K562 (cell line): Measurements from ENCODE around the gene SKIL. TPM values are rescaled to one million over a fixed set of nuclear protein-coding genes. Genes with fewer than 3 reads are reported as not detected.

Experiments
- BHLHE40 ChIP-seq: IDR thresholded peaks from 2 replicates; pipeline ENCODE4 v1.6.1; 2011; ENCODE audit warnings: low read length, improper control_type of control experiment
- CREB1 ChIP-seq, 2 experiments: sonication (generic) in 1 of 2; formaldehyde crosslinking in 1 of 2; IDR thresholded peaks; 2 replicates each; pipeline versions ENCODE4 v1.6.1 to v1.8.0; 2012 to 2022; ENCODE audit warnings: inconsistent platforms in 1 of 2, mild to moderate bottlenecking in 1 of 2, missing genetic modification reagents in 1 of 2, moderate library complexity in 1 of 2
- ERF ChIP-seq: fragments of 450-650 bp; formaldehyde crosslinking; IDR thresholded peaks from 2 replicates; pipeline ENCODE4 v1.4.0; 2020; ENCODE audit warnings: mild to moderate bottlenecking, mixed read lengths
- HLTF ChIP-seq: fragments of 450-650 bp; IDR thresholded peaks from 2 replicates; pipeline ENCODE4 v1.6.1; 2016
- JUND ChIP-seq, 2 experiments: IDR thresholded peaks; 2 replicates in 1 of 2; 3 replicates in 1 of 2; pipeline ENCODE4 v1.6.1; 2011; ENCODE audit warnings: borderline replicate concordance in 2 of 2, low read depth in 2 of 2, low read length in 2 of 2, improper control_type of control experiment in 1 of 2, missing biosample characterization in 1 of 2, missing genetic modification characterization in 1 of 2, missing genetic modification reagents in 1 of 2
- MBD2 ChIP-seq: sonication (generic); IDR thresholded peaks from 2 replicates; pipeline ENCODE4 v1.6.1; 2016; ENCODE audit warnings: low read depth, borderline replicate concordance
- POLR2G ChIP-seq: fragments of 200-400 bp; formaldehyde crosslinking; IDR thresholded peaks from 2 replicates; pipeline ENCODE4 v1.6.1; 2017; ENCODE audit warnings: low read depth, mild to moderate bottlenecking, antibody characterized with exemption, low read length, moderate library complexity
- RBM25 ChIP-seq: fragments of 200-400 bp; formaldehyde crosslinking; IDR thresholded peaks from 2 replicates; pipeline ENCODE4 v1.6.1; 2018; ENCODE audit warnings: low read length, low read depth, moderate library complexity; ENCODE audit not compliant: severe bottlenecking
- TBL1XR1 ChIP-seq, 2 experiments: IDR thresholded peaks; 2 replicates each; pipeline ENCODE4 v1.6.1; 2012; ENCODE audit warnings: improper control_type of control experiment in 2 of 2, low read length in 2 of 2, mild to moderate bottlenecking in 1 of 2
- ZFX ChIP-seq: sonication (generic); formaldehyde crosslinking; IDR thresholded peaks from 2 replicates; pipeline ENCODE4 v1.8.0; 2022; ENCODE audit warnings: mild to moderate bottlenecking, missing genetic modification reagents, moderate library complexity
- ZNF3 ChIP-seq: fragments of 250-450 bp; sonication (Bioruptor Pico); IDR thresholded peaks from 2 replicates; pipeline ENCODE4 v1.5.0; 2021; ENCODE audit warnings: mild to moderate bottlenecking, moderate library complexity
- ZNF551 ChIP-seq: fragments of 250-450 bp; sonication (Bioruptor Pico); IDR thresholded peaks from 2 replicates; pipeline ENCODE4 v1.5.0; 2021; ENCODE audit warnings: mild to moderate bottlenecking, moderate library complexity
- polyA plus RNA-seq, 8 experiments: library from polyadenylated mRNA; depleted of rRNA in 4 of 8; stranded (reverse) in 5 of 8; unstranded in 3 of 8; fragments of >200 nt; fragmentation: Nextera tagmentation in 2 of 8; fragmentation: Illumina TruSeq in 1 of 8; extraction: Ambion mirVana in 2 of 8; extraction: Trizol in 1 of 8; gene quantifications; 2 replicates each; pipeline versions ENCODE4 v1.2.1 to v1.2.3, GENCODE V29; 2011 to 2014; ENCODE audit warnings: inconsistent platforms in 1 of 8, missing spikeins in 1 of 8
- total RNA-seq, 7 experiments: library from RNA; depleted of rRNA in 6 of 7; stranded (reverse); fragments of >200 nt in 6 of 7; fragmentation: Illumina TruSeq in 2 of 7; extraction: Trizol in 2 of 7; gene quantifications; 2 replicates each; pipeline versions ENCODE4 v1.2.1 to v1.2.3, GENCODE V29; 2011 to 2021; ENCODE audit warnings: low replicate concordance in 1 of 7
- TF ChIP-seq, protein P1 (sequence below), 2 experiments: IDR thresholded peaks; 2 replicates each; pipeline ENCODE4 v1.6.1; 2011; ENCODE audit warnings: borderline replicate concordance in 1 of 2, control low read depth in 1 of 2, low read depth in 1 of 2, low read length in 1 of 2, mild to moderate bottlenecking in 1 of 2, mixed read lengths in 1 of 2, moderate library complexity in 1 of 2; ENCODE audit not compliant: insufficient read depth in 1 of 2, insufficient read length in 1 of 2, poor library complexity in 1 of 2, severe bottlenecking in 1 of 2; ENCODE audit errors: extremely low read depth in 1 of 2
- TF ChIP-seq, protein P2 (sequence below), 2 experiments: IDR thresholded peaks; 2 replicates each; pipeline ENCODE4 v1.6.1; 2012; ENCODE audit warnings: improper control_type of control experiment in 2 of 2, low read depth in 2 of 2, low read length in 2 of 2, borderline replicate concordance in 1 of 2
- TF ChIP-seq, protein P3 (sequence below), 2 experiments: fragments of 450-650 bp; IDR thresholded peaks; 2 replicates each; pipeline ENCODE4 v1.6.1; 2016
- TF ChIP-seq, protein P4 (sequence below): conservative IDR thresholded peaks from 2 replicates; pipeline ENCODE4 v1.6.1; 2011; ENCODE audit warnings: low read depth, mild to moderate bottlenecking, low read length; ENCODE audit not compliant: control insufficient read depth
- TF ChIP-seq, protein P5 (sequence below): sonication (generic); formaldehyde crosslinking; IDR thresholded peaks from 2 replicates; pipeline ENCODE4 v1.8.1; 2023; ENCODE audit warnings: mild to moderate bottlenecking, missing genetic modification reagents, moderate library complexity

The SKIL gene
- total and polyA plus RNA-seq, 9 of the 15 experiments (the other 6 are each of a cell fraction or from before 2014, with no cell fraction given), result 4.3 to 19.1 (median 9.7) TPM

DNA sequence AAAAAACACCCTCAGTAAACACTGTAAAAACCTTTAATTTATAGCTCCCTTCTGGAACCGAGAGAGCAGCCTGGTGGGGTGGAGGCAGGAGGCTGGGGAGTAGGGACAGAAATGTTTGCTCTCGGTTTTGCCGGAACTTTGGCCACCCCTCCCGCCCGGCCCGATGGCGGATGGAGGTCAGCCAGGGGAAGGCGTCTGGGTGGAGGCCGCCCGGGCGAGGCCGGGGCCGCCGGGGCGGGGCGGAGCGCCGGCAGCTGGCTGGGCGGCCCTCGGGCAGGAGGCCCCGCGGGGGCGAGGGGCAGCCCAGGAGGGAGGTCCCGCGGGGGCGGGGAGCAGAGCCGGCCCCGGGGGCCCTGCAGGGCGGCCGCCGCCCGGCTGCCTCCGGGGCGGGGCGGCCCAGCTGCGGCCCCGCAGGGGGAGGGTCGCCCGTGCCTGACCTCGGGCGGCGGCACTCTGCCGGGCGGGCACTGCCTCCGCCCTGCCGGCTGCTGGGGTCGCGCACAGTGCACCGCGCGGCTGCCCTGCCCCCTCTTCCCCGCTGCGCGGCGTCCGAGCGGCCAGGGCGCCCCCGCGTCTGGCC is 829 bp upstream of the SKIL start (continued):
- peak; percentile 83 for TF ChIP-seq BHLHE40
- TF ChIP-seq JUND (IDR thresholded peaks at IDR 0.05; ENCODE audit: borderline replicate concordance, low read depth, low read length), result no peak
- TF ChIP-seq JUND (tag; IDR thresholded peaks at IDR 0.05; ENCODE audit: borderline replicate concordance, low read depth, low read length), result no peak; the same call in 2 of the 3 replicates
- TF ChIP-seq ZNF551 (CRISPR knock-in tag), result no peak
- TF ChIP-seq POLR2G, result peak; percentile 79
- peak; percentile 58; the same call in 1 of the 2 replicates for TF ChIP-seq ZFX (CRISPR knock-in tag)
- TF ChIP-seq, protein P1, sequence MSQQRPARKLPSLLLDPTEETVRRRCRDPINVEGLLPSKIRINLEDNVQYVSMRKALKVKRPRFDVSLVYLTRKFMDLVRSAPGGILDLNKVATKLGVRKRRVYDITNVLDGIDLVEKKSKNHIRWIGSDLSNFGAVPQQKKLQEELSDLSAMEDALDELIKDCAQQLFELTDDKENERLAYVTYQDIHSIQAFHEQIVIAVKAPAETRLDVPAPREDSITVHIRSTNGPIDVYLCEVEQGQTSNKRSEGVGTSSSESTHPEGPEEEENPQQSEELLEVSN (IDR thresholded peaks at IDR 0.05; ENCODE audit: borderline replicate concordance in 1 of 2, extremely low read depth in 1 of 2, insufficient read depth in 1 of 2, insufficient read length in 1 of 2, low read depth in 1 of 2, low read length in 1 of 2, poor library complexity in 1 of 2, severe bottlenecking in 1 of 2), result peak; percentile 26 to 29
- no peak for TF ChIP-seq CREB1 (IDR thresholded peaks at IDR 0.05)
- no peak for TF ChIP-seq CREB1 (CRISPR knock-in tag; IDR thresholded peaks at IDR 0.05)
- TF ChIP-seq HLTF, result 0 out of 2 replicates have a peak, but pooled peaks have one; percentile 39
- TF ChIP-seq RBM25, result peak; percentile 23
- TF ChIP-seq ERF (CRISPR knock-in tag), result 0 out of 2 replicates have a peak, but pooled peaks have one; percentile 13
- 0 out of 4 replicates have a peak, but pooled peaks of 1 of the 2 experiments have one; percentile 50 for TF ChIP-seq TBL1XR1 (IDR thresholded peaks at IDR 0.05; ENCODE audit: low read length in 2 of 2)
- TF ChIP-seq, protein P2, sequence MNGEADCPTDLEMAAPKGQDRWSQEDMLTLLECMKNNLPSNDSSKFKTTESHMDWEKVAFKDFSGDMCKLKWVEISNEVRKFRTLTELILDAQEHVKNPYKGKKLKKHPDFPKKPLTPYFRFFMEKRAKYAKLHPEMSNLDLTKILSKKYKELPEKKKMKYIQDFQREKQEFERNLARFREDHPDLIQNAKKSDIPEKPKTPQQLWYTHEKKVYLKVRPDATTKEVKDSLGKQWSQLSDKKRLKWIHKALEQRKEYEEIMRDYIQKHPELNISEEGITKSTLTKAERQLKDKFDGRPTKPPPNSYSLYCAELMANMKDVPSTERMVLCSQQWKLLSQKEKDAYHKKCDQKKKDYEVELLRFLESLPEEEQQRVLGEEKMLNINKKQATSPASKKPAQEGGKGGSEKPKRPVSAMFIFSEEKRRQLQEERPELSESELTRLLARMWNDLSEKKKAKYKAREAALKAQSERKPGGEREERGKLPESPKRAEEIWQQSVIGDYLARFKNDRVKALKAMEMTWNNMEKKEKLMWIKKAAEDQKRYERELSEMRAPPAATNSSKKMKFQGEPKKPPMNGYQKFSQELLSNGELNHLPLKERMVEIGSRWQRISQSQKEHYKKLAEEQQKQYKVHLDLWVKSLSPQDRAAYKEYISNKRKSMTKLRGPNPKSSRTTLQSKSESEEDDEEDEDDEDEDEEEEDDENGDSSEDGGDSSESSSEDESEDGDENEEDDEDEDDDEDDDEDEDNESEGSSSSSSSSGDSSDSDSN (IDR thresholded peaks at IDR 0.05; ENCODE audit: borderline replicate concordance in 1 of 2, low read depth in 2 of 2, low read length in 2 of 2), result 0 out of 4 replicates have a peak, but pooled peaks of 1 of the 2 experiments have one; percentile 40
- TF ChIP-seq, protein P3, sequence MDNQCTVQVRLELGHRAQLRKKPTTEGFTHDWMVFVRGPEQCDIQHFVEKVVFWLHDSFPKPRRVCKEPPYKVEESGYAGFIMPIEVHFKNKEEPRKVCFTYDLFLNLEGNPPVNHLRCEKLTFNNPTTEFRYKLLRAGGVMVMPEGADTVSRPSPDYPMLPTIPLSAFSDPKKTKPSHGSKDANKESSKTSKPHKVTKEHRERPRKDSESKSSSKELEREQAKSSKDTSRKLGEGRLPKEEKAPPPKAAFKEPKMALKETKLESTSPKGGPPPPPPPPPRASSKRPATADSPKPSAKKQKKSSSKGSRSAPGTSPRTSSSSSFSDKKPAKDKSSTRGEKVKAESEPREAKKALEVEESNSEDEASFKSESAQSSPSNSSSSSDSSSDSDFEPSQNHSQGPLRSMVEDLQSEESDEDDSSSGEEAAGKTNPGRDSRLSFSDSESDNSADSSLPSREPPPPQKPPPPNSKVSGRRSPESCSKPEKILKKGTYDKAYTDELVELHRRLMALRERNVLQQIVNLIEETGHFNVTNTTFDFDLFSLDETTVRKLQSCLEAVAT (IDR thresholded peaks at IDR 0.05), result peak in 1 of 2 experiments; percentile 32; a peak in 2 of 4 replicates
- TF ChIP-seq, protein P4, sequence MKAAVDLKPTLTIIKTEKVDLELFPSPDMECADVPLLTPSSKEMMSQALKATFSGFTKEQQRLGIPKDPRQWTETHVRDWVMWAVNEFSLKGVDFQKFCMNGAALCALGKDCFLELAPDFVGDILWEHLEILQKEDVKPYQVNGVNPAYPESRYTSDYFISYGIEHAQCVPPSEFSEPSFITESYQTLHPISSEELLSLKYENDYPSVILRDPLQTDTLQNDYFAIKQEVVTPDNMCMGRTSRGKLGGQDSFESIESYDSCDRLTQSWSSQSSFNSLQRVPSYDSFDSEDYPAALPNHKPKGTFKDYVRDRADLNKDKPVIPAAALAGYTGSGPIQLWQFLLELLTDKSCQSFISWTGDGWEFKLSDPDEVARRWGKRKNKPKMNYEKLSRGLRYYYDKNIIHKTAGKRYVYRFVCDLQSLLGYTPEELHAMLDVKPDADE, result peak; percentile 75
- no peak for TF ChIP-seq ZNF3 (CRISPR knock-in tag)
- TF ChIP-seq, protein P5, sequence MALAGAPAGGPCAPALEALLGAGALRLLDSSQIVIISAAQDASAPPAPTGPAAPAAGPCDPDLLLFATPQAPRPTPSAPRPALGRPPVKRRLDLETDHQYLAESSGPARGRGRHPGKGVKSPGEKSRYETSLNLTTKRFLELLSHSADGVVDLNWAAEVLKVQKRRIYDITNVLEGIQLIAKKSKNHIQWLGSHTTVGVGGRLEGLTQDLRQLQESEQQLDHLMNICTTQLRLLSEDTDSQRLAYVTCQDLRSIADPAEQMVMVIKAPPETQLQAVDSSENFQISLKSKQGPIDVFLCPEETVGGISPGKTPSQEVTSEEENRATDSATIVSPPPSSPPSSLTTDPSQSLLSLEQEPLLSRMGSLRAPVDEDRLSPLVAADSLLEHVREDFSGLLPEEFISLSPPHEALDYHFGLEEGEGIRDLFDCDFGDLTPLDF (CRISPR knock-in tag), result no peak
- peak; percentile 12; the same call in 1 of the 2 replicates for TF ChIP-seq MBD2
